ENCODE measurements around the gene POLR1A. TPM values are rescaled to one million over a fixed set of nuclear protein-coding genes. Genes with fewer than 3 reads are reported as not detected.

Gene POLR1A
- total and polyA plus RNA-seq, 2 of the 8 experiments (the other 6 are each of a cell fraction or from before 2014, with no cell fraction given), result 8.9 to 58.1 TPM

Small RNA genes within 50 kb of the gene (small RNA-seq; reads per million reads assigned to genes)
- 47.5 reads per million, percentile 96 among the genes with 10 or more reads in this experiment for gene SNORD94 (ENCODE audit: insufficient read depth)

Other genes starting within 250 kb of the POLR1A start
- gene ST3GAL5, start 216.9 kb downstream of the POLR1A start, total RNA-seq (2021; fragmentation: NEBNext Ultra II Directional; extraction: Animal tissue kit (Norgen Biotek cat#: 25700)), result 3.0 and 4.5 TPM in 2 replicates
- gene ST3GAL5, start 216.9 kb downstream of the POLR1A start, polyA plus RNA-seq (2011; rRNA removed), result 1.6 and 1.9 TPM in 2 replicates
- 191 and 192 TPM in 2 replicates for gene PTCD3, start 349 bp upstream of the POLR1A start, total RNA-seq (2021; fragmentation: NEBNext Ultra II Directional; extraction: Animal tissue kit (Norgen Biotek cat#: 25700))
- 48.0 and 64.3 TPM in 2 replicates for gene PTCD3, start 349 bp upstream of the POLR1A start, polyA plus RNA-seq (2011; rRNA removed)
- gene IMMT, start 89.6 kb upstream of the POLR1A start, total RNA-seq (2021; fragmentation: NEBNext Ultra II Directional; extraction: Animal tissue kit (Norgen Biotek cat#: 25700)), result 103 and 105 TPM in 2 replicates
- gene IMMT, start 89.6 kb upstream of the POLR1A start, polyA plus RNA-seq (2011; rRNA removed), result 28.9 and 37.7 TPM in 2 replicates
- 42.3 and 44.5 TPM in 2 replicates for gene MRPL35, start 93.6 kb upstream of the POLR1A start, total RNA-seq (2021; fragmentation: NEBNext Ultra II Directional; extraction: Animal tissue kit (Norgen Biotek cat#: 25700))
- 32.4 and 51.2 TPM in 2 replicates for gene MRPL35, start 93.6 kb upstream of the POLR1A start, polyA plus RNA-seq (2011; rRNA removed)
- gene REEP1, start 231.7 kb upstream of the POLR1A start, total RNA-seq (2021; fragmentation: NEBNext Ultra II Directional; extraction: Animal tissue kit (Norgen Biotek cat#: 25700)), result 1.5 TPM in 2 replicates
- gene REEP1, start 231.7 kb upstream of the POLR1A start, polyA plus RNA-seq (2011; rRNA removed), result 0.44 and 0.74 TPM in 2 replicates

Measured in H1 (cell line).